Measurements from ENCODE around the gene ARL8A.

DNA sequence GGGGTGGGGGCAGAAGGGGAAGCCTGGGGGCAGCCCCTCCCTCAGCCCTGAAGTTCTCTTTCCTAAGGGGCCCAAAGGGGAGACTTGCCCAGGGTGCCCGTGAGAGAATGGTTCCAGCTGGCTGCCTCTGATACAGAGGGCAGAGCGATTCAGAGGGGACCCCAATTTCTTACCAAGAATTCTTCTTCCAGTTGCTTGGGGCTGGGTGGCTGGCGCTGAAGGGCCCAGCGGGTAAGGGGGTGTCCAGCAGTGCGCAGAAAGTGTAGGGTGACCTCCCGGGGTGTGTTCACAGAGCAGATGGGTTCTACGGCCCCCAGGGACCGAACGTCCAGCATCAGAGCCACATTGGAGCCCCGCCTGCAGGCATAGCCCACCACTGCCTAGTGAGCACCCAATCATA, 13.4 kb upstream of the ARL8A start:
- TF ChIP-seq, protein P1, sequence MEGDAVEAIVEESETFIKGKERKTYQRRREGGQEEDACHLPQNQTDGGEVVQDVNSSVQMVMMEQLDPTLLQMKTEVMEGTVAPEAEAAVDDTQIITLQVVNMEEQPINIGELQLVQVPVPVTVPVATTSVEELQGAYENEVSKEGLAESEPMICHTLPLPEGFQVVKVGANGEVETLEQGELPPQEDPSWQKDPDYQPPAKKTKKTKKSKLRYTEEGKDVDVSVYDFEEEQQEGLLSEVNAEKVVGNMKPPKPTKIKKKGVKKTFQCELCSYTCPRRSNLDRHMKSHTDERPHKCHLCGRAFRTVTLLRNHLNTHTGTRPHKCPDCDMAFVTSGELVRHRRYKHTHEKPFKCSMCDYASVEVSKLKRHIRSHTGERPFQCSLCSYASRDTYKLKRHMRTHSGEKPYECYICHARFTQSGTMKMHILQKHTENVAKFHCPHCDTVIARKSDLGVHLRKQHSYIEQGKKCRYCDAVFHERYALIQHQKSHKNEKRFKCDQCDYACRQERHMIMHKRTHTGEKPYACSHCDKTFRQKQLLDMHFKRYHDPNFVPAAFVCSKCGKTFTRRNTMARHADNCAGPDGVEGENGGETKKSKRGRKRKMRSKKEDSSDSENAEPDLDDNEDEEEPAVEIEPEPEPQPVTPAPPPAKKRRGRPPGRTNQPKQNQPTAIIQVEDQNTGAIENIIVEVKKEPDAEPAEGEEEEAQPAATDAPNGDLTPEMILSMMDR (IDR thresholded peaks at IDR 0.05; ENCODE audit: low read depth, low read length, missing input control) = no peak
- TF ChIP-seq, protein P2, sequence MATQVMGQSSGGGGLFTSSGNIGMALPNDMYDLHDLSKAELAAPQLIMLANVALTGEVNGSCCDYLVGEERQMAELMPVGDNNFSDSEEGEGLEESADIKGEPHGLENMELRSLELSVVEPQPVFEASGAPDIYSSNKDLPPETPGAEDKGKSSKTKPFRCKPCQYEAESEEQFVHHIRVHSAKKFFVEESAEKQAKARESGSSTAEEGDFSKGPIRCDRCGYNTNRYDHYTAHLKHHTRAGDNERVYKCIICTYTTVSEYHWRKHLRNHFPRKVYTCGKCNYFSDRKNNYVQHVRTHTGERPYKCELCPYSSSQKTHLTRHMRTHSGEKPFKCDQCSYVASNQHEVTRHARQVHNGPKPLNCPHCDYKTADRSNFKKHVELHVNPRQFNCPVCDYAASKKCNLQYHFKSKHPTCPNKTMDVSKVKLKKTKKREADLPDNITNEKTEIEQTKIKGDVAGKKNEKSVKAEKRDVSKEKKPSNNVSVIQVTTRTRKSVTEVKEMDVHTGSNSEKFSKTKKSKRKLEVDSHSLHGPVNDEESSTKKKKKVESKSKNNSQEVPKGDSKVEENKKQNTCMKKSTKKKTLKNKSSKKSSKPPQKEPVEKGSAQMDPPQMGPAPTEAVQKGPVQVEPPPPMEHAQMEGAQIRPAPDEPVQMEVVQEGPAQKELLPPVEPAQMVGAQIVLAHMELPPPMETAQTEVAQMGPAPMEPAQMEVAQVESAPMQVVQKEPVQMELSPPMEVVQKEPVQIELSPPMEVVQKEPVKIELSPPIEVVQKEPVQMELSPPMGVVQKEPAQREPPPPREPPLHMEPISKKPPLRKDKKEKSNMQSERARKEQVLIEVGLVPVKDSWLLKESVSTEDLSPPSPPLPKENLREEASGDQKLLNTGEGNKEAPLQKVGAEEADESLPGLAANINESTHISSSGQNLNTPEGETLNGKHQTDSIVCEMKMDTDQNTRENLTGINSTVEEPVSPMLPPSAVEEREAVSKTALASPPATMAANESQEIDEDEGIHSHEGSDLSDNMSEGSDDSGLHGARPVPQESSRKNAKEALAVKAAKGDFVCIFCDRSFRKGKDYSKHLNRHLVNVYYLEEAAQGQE (IDR thresholded peaks at IDR 0.05) = no peak
